Measurements from ENCODE around the gene CENPF. TPM values are rescaled to one million over a fixed set of nuclear protein-coding genes. Genes with fewer than 3 reads are reported as not detected.
A peak's percentile ranks its signal among the peaks of the same experiment; 100 is the strongest.

Gene CENPF
- total RNA-seq: 1 to 10 TPM; 3.8 to 6.6 (median 4.0) TPM
- total RNA-seq (2013): 3.3 TPM

- under 1% methylated on average over 63 of the region's 65 CpGs for WGBS (ENCODE audit: insufficient coverage)
- Histone ChIP-seq H3K9me3 (ENCODE audit: control insufficient read depth, insufficient read depth, low read length) (no peaks in the 10 kb centered on the region), H3K27ac (ENCODE audit: low read length) (no peak within 1 kb of the TSS), H3K27me3 (ENCODE audit: control insufficient read depth, insufficient read depth, low read length) (no peaks in the 10 kb centered on the region), H3K4me1 (ENCODE audit: control insufficient read depth, insufficient read depth, low read length) (peaks cover 11% of the 10 kb centered on the region), H3K36me3 (ENCODE audit: control insufficient read depth, insufficient read depth, low read length) (no peaks in the 10 kb centered on the region), H3K4me3 (ENCODE audit: low read length) (peak within 1 kb of the TSS; percentile 61)
- no peaks in the 10 kb centered on the region for H3K9me3 Mint-ChIP-seq
- peak; percentile 92 to 97 for DNase-seq
- H3K27ac Mint-ChIP-seq: peak within 1 kb of the TSS; percentile 76 to 81
- peaks cover 0 to 7% of the 10 kb centered on the region in 2 donors for H3K27me3 Mint-ChIP-seq (ENCODE audit: low read depth in 2 of 2)
- intact Hi-C loops (cut with micrococcal nuclease): no loop called here
- peak; percentile 8 for TF ChIP-seq CTCF (IDR thresholded peaks at IDR 0.05)
- H3K36me3 Mint-ChIP-seq: no peaks in the 10 kb centered on the region
- ATAC-seq: peak; percentile 93 to 99 (median 95)
- peak within 1 kb of the TSS; percentile 89 for H3K4me3 Mint-ChIP-seq
- peaks cover 15 to 21% of the 10 kb centered on the region in 2 donors for H3K4me1 Mint-ChIP-seq
Observed at GRCh38 chr1:214602764-214603657, at the start of gene CENPF. Gene CENPF (plus strand): TSS chr1:214603195. CDS start chr1:214613755, 10,560 bp downstream.

- 53% methylated on average over 6 of the region's 8 CpGs for WGBS (ENCODE audit: insufficient coverage)
Observed at GRCh38 chr1:214557952-214558735, 44.9 kb upstream of the CENPF start.

DNA sequence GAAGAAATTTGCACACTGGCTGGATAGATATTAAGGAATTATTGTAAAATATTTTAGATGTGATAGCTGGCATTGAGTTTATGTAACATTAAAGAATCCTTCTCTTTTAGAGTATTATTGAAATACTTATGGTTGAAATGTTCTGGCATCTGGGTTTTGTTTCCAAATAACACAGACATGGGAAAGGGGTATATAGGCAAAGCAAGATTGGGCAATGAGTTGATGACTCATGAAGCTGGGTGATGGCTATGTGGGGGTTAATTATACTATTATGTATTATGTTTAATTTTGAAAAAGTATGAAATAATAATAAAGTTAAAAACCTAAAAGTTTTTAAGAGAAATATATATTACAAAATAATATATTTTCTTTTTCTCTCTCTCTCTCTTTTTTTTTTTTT is 39.1 kb upstream of the CENPF start:
- no peak overlapping the region for H3K27ac ChIP-seq (ENCODE audit: low read length)
- Mint-ChIP-seq H3K4me1 (no peaks in the 10 kb centered on the region), H3K27ac (no peak overlapping the region), H3K36me3 (no peaks in the 10 kb centered on the region), H3K27me3 (ENCODE audit: low read depth in 2 of 2) (peaks cover 15 to 24% of the 10 kb centered on the region in 2 donors), H3K4me3 (no peak overlapping the region), H3K9me3 (no peaks in the 10 kb centered on the region)
- no peaks in the 10 kb centered on the region for H3K27me3 ChIP-seq (ENCODE audit: control insufficient read depth, insufficient read depth, low read length)
- intact Hi-C loops (cut with micrococcal nuclease): no loop called here
- DNase-seq: no peak
- no peak for ATAC-seq
- no peaks in the 10 kb centered on the region for H3K9me3 ChIP-seq (ENCODE audit: control insufficient read depth, insufficient read depth, low read length)
- H3K4me1 ChIP-seq (ENCODE audit: control insufficient read depth, insufficient read depth, low read length): no peaks in the 10 kb centered on the region
- TF ChIP-seq CTCF (IDR thresholded peaks at IDR 0.05): no peak
- no peaks in the 10 kb centered on the region for H3K36me3 ChIP-seq (ENCODE audit: control insufficient read depth, insufficient read depth, low read length)
- H3K4me3 ChIP-seq (ENCODE audit: low read length): no peak overlapping the region

More at GRCh38 chr1:214557952-214558735, 44.9 kb upstream of the CENPF start:
- Histone ChIP-seq H3K4me1 (ENCODE audit: control insufficient read depth, insufficient read depth, low read length) (no peaks in the 10 kb centered on the region), H3K36me3 (ENCODE audit: control insufficient read depth, insufficient read depth, low read length) (no peaks in the 10 kb centered on the region), H3K27ac (ENCODE audit: low read length) (no peak overlapping the region), H3K9me3 (ENCODE audit: control insufficient read depth, insufficient read depth, low read length) (no peaks in the 10 kb centered on the region), H3K4me3 (ENCODE audit: low read length) (no peak overlapping the region), H3K27me3 (ENCODE audit: control insufficient read depth, insufficient read depth, low read length) (no peaks in the 10 kb centered on the region)
- no peak for TF ChIP-seq CTCF (IDR thresholded peaks at IDR 0.05)
- no peak overlapping the region for H3K4me3 Mint-ChIP-seq
- intact Hi-C loops (cut with micrococcal nuclease): no loop called here
- no peak for ATAC-seq
- H3K27me3 Mint-ChIP-seq (ENCODE audit: low read depth in 2 of 2): peaks cover 22 to 43% of the 10 kb centered on the region in 2 donors
- no peaks in the 10 kb centered on the region for H3K9me3 Mint-ChIP-seq
- no peaks in the 10 kb centered on the region for H3K4me1 Mint-ChIP-seq
- no peaks in the 10 kb centered on the region for H3K36me3 Mint-ChIP-seq
- no peak for DNase-seq
- H3K27ac Mint-ChIP-seq: no peak overlapping the region

All from natural killer cell (primary cell).